ENCODE data around the gene WRAP73. TPM values are rescaled to one million over a fixed set of nuclear protein-coding genes. Genes with fewer than 3 reads are reported as not detected.

WRAP73 gene
- total RNA-seq, 1 experiment from 2014 or later = 51.4 TPM

GRCh38 chr1:3669421-3669821 lies 19.5 kb upstream of the WRAP73 start:
- peaks cover 59% of the 10 kb centered on the region; the same call in 1 of the 2 replicates for H3K79me2 ChIP-seq (ENCODE audit: insufficient read depth, low read length)
- no peak overlapping the region for H3K4me3 ChIP-seq (replicated peaks in 1 of 2; ENCODE audit: low read depth in 1 of 2, low read length in 2 of 2)
- RAD21 ChIA-PET (ENCODE audit: low non-redundant PET in 1 of 2, low total read pairs in 2 of 2, uncharacterized antibody in 2 of 2, unreplicated experiment in 2 of 2) = no interaction called here
- no peaks in the 10 kb centered on the region for H3K9me3 ChIP-seq (ENCODE audit: control insufficient read depth in 1 of 2, insufficient read depth in 1 of 2, low read depth in 1 of 2, low read length in 2 of 2)
- no peak for ATAC-seq
- H3K27me3 ChIP-seq (ENCODE audit: insufficient read depth, low read length) = no peaks in the 10 kb centered on the region
- BruUV-seq (replicated peaks) = no TSS peak
- no peak overlapping the region for H3K27ac ChIP-seq (ENCODE audit: low read depth, low read length)
- intact Hi-C loops (cut with micrococcal nuclease) = loop anchor here (5.0 kb wide), 1 partner anchor 233 kb away; the partner anchor contains the start of gene C1orf174
- no peak overlapping the region for H2AFZ ChIP-seq (ENCODE audit: low read depth, low read length, poor library complexity, severe bottlenecking)
- peak overlapping the region; percentile 63; the same call in 1 of the 2 replicates for H3K4me2 ChIP-seq (ENCODE audit: low read length)
- H3K36me3 ChIP-seq (ENCODE audit: control insufficient read depth in 1 of 2, insufficient read depth in 2 of 2, low read length in 2 of 2) = no peaks in the 10 kb centered on the region
- CTCF ChIA-PET = no interaction called here
- POLR2A ChIA-PET = interaction anchor here (0.6 kb wide), 1 partner anchor 97 kb away, joined by 4 read pairs; no protein-coding TSS in a partner anchor
- no peaks in the 10 kb centered on the region for H3K9me2 ChIP-seq (ENCODE audit: insufficient read depth)
- no peak for DNase-seq (ENCODE audit: low read depth, low spot score)
- peaks cover 32 to 63% of the 10 kb centered on the region in 2 experiments for H3K4me1 ChIP-seq (ENCODE audit: control insufficient read depth in 1 of 2, insufficient read depth in 2 of 2, low read length in 2 of 2)
- no peak for TF ChIP-seq POLR2AphosphoS5 (IDR thresholded peaks at IDR 0.05; ENCODE audit: low read depth, low read length)
- TF ChIP-seq, protein P1, sequence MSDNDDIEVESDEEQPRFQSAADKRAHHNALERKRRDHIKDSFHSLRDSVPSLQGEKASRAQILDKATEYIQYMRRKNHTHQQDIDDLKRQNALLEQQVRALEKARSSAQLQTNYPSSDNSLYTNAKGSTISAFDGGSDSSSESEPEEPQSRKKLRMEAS (IDR thresholded peaks at IDR 0.05) = no peak
- TF ChIP-seq CEBPB (IDR thresholded peaks at IDR 0.05; ENCODE audit: low read depth) = no peak
- no peak for TF ChIP-seq SRF (IDR thresholded peaks at IDR 0.05; ENCODE audit: low read depth)
- no peak for TF ChIP-seq ZBTB33 (IDR thresholded peaks at IDR 0.05; ENCODE audit: extremely low read depth, insufficient replicate concordance, low read length)
- no peak for TF ChIP-seq JUND (IDR thresholded peaks at IDR 0.05)
- TF ChIP-seq YY1 (IDR thresholded peaks at IDR 0.05; ENCODE audit: extremely low read depth, insufficient replicate concordance, low read depth, low read length) = no peak
- H4K20me1 ChIP-seq (ENCODE audit: insufficient read depth) = no peaks in the 10 kb centered on the region
- no peak overlapping the region for H3K9ac ChIP-seq (ENCODE audit: low read length)
